Vagina (tissue), 2 donors: ENCODE results near the gene PCBP3. TPM values are rescaled to one million over a fixed set of nuclear protein-coding genes. Genes with fewer than 3 reads are reported as not detected.

Experiments
- DNase-seq, 2 donors: peaks; one replicate each; pipeline ENCODE4 v3.0.0-alpha.2; 2017; ENCODE audit errors: extremely low spot score in 2 of 2
- H3K27ac ChIP-seq: fragments of 200-600 bp; sonication (generic); one replicate; pipeline ENCODE4 v1.5.1; 2019
- H3K27me3 ChIP-seq: fragments of 200-600 bp; sonication (generic); one replicate; pipeline ENCODE4 v1.5.1; 2019
- H3K36me3 ChIP-seq, 2 donors: fragments of 200-600 bp; sonication (generic); one replicate each; pipeline ENCODE4 v1.5.1; 2017 to 2019
- H3K4me1 ChIP-seq: fragments of 200-600 bp; sonication (generic); one replicate; pipeline ENCODE4 v1.5.1; 2019
- H3K4me3 ChIP-seq, 2 donors: fragments of 200-600 bp; sonication (generic); 1 replicate in 1 of 2; 2 replicates in 1 of 2; pipeline ENCODE4 v1.5.1; 2016 to 2019
- H3K9me3 ChIP-seq: fragments of 200-600 bp; sonication (generic); one replicate; pipeline ENCODE4 v1.5.1; 2019
- POLR2A ChIP-seq, 2 donors: fragments of 450-650 bp; IDR thresholded peaks; one replicate each; pipeline ENCODE4 v1.6.1; 2017; ENCODE audit warnings: antibody characterized with exemption in 2 of 2, mild to moderate bottlenecking in 2 of 2, moderate library complexity in 2 of 2
- POLR2AphosphoS5 ChIP-seq, 2 donors: sonication (generic); formaldehyde crosslinking; IDR thresholded peaks; one replicate each; pipeline ENCODE4 v1.9.0; 2017; ENCODE audit warnings: antibody characterized with exemption in 2 of 2, mild to moderate bottlenecking in 2 of 2, low read depth in 1 of 2; ENCODE audit not compliant: insufficient read depth in 1 of 2
- intact Hi-C: fragments of 100-400 bp; cut with DNase I; formaldehyde crosslinking; loops from one replicate; pipeline ENCODE4 v1.15.1; 2023
- total RNA-seq: library from RNA; depleted of rRNA; stranded (reverse); fragments of >200 nt; gene quantifications from one replicate; pipeline ENCODE4 v1.2.3, GENCODE V29; 2016
- TF ChIP-seq, protein P1 (sequence below), 3 experiments: fragments of 450-650 bp in 2 of 3; fragments of 200-600 bp in 1 of 3; sonication (generic) in 1 of 3; IDR thresholded peaks; one replicate each; pipeline ENCODE4 v1.5.1; 2017 to 2019; ENCODE audit warnings: antibody characterized with exemption in 3 of 3, mild to moderate bottlenecking in 2 of 3, moderate library complexity in 2 of 3

PCBP3 gene
- total RNA-seq, 1 donor from 2014 or later: 4.9 TPM

DNA sequence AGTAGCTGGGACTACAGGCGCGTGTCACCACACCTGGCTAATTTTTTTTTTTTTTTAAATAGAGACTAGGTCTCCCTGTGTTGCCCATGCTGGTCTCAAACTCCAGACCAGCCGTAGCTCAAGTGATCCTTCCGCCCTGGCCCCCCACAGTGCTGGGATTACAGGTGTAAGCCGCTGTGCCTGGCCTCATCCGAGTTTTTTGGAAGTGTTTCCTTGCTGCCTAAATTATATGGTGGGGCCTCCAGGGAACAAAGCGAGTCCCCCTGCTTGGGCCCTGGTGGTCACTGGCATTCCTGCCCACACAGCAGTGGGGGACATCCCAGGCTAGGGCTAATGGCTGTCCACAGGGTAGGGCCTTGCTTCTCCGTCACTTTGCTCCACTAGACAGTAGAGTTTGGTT is 143.8 kb downstream of the PCBP3 start:
- no peaks in the 10 kb centered on the region for H3K9me3 ChIP-seq
- no peak overlapping the region for H3K4me3 ChIP-seq
- no peak for DNase-seq
- H3K4me1 ChIP-seq: no peaks in the 10 kb centered on the region
- H3K27me3 ChIP-seq: no peaks in the 10 kb centered on the region
- intact Hi-C loops: no loop called here
- no peak overlapping the region for H3K27ac ChIP-seq
- no peaks in the 10 kb centered on the region for H3K36me3 ChIP-seq
- TF ChIP-seq, protein P1, sequence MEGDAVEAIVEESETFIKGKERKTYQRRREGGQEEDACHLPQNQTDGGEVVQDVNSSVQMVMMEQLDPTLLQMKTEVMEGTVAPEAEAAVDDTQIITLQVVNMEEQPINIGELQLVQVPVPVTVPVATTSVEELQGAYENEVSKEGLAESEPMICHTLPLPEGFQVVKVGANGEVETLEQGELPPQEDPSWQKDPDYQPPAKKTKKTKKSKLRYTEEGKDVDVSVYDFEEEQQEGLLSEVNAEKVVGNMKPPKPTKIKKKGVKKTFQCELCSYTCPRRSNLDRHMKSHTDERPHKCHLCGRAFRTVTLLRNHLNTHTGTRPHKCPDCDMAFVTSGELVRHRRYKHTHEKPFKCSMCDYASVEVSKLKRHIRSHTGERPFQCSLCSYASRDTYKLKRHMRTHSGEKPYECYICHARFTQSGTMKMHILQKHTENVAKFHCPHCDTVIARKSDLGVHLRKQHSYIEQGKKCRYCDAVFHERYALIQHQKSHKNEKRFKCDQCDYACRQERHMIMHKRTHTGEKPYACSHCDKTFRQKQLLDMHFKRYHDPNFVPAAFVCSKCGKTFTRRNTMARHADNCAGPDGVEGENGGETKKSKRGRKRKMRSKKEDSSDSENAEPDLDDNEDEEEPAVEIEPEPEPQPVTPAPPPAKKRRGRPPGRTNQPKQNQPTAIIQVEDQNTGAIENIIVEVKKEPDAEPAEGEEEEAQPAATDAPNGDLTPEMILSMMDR (IDR thresholded peaks at IDR 0.05): no peak
- TF ChIP-seq POLR2AphosphoS5 (IDR thresholded peaks at IDR 0.05; ENCODE audit: insufficient read depth in 1 of 2, low read depth in 1 of 2) (no peak), POLR2A (IDR thresholded peaks at IDR 0.05) (no peak)

DNA sequence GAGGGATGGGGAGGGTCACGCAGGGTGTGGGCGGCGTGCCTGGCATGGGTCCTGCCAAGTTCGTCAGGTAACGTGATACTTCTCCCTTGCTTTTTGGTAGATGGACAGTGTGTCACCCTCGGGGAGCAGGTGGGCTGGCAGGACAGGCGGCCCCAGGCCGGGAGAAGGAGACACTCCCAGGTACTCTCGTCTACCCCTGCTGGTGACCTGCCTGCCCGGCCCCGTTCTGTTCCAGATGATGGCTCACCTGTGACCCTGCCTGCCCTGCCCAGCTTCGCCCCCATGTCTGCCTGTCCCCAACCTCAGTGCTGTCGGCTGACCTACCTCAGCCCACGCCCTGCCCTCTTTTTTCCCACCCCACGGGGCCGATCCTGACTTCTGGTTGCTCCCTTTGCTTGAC is 144.7 kb downstream of the PCBP3 start:
- Histone ChIP-seq H3K36me3 (no peaks in the 10 kb centered on the region), H3K9me3 (no peaks in the 10 kb centered on the region), H3K4me1 (no peaks in the 10 kb centered on the region), H3K27me3 (no peaks in the 10 kb centered on the region), H3K4me3 (no peak overlapping the region), H3K27ac (no peak overlapping the region)
- peak in 1 of 2 donors; percentile 78 for DNase-seq
- TF ChIP-seq POLR2A (IDR thresholded peaks at IDR 0.05) (no peak), POLR2AphosphoS5 (IDR thresholded peaks at IDR 0.05; ENCODE audit: insufficient read depth in 1 of 2, low read depth in 1 of 2) (no peak)
- TF ChIP-seq, protein P1 (IDR thresholded peaks at IDR 0.05): no peak
- intact Hi-C loops: no loop called here

DNA sequence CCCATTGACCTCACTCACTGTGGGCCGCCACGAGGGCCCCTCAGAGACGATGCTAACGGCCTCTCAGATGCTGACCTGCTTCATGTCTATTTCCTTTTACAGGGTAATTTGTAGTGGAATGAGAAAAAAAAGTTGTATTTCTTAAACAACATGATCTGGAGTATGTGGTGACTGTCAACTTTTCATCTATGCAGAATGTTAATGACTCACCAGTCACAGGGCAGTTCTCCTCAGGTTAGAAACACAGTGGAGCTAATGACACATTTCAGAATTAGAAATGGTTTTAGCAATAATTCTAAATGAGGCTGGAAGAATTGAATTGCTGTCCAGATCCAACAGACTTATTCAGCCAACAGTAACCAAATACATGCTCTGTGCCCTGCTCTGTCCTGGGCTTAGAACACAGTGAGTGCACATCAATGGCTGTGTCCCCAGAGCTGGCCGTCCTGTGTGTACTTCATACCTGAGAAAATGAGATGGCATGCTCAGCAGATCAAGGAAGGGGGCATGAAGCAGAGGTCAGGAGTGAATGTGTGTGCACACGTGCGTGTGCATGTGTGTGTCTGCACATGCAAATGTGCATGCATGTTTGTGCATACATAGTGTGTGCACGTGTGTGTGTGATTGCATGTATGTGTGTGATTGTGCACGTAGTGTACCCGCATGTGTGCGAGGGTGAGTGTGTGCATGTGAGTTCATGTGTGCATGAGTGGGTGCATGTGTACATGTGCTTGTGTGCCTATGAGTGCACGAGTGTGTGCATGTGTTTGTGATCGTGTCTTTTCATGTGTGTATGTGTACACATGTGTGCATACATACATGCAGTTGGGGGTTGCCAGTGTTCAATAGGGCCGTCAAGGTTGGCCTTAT is 145.3 kb downstream of the PCBP3 start:
- TF ChIP-seq, protein P1 (IDR thresholded peaks at IDR 0.05): no peak
- TF ChIP-seq POLR2A (IDR thresholded peaks at IDR 0.05) (no peak), POLR2AphosphoS5 (IDR thresholded peaks at IDR 0.05; ENCODE audit: insufficient read depth in 1 of 2, low read depth in 1 of 2) (no peak)

DNA sequence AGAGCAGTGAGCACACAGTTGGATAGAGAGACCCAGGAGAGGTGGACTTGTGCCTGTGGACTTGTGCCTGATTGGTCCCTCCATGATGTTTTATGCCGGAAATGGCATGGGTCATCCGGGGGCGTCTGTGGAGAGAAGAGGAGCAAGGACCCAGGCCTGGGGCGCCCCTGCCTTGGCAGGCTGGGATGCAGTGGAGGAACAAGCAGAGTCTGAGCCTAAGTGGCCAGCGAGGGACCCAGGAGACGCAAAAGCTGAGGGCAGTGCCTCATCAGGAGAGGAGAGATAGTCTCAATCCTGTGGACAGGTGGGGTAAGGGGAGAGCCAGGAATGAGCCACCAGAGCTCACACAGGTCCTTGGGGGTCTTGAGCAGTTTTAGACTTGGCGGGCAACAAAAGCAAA is 146.9 kb downstream of the PCBP3 start:
- no peak for TF ChIP-seq POLR2A (IDR thresholded peaks at IDR 0.05)
- TF ChIP-seq, protein P1 (IDR thresholded peaks at IDR 0.05): no peak
- TF ChIP-seq POLR2AphosphoS5 (IDR thresholded peaks at IDR 0.05; ENCODE audit: insufficient read depth in 1 of 2, low read depth in 1 of 2): no peak
- Histone ChIP-seq H3K27me3 (no peaks in the 10 kb centered on the region), H3K9me3 (no peaks in the 10 kb centered on the region), H3K4me1 (no peaks in the 10 kb centered on the region), H3K36me3 (no peaks in the 10 kb centered on the region), H3K27ac (no peak overlapping the region), H3K4me3 (no peak overlapping the region)
- intact Hi-C loops: no loop called here
- peak in 1 of 2 donors; percentile 95 for DNase-seq

More for the DNA sequence above, 145.3 kb downstream of the PCBP3 start:
- H3K36me3 ChIP-seq: no peaks in the 10 kb centered on the region
- no peaks in the 10 kb centered on the region for H3K9me3 ChIP-seq
- no peaks in the 10 kb centered on the region for H3K27me3 ChIP-seq
- H3K4me3 ChIP-seq: no peak overlapping the region
- no peak overlapping the region for H3K27ac ChIP-seq
- H3K4me1 ChIP-seq: no peaks in the 10 kb centered on the region
- intact Hi-C loops: no loop called here
- DNase-seq: no peak
